ENCODE measurements around the gene CNGA3.

The CNGA3 gene

DNA sequence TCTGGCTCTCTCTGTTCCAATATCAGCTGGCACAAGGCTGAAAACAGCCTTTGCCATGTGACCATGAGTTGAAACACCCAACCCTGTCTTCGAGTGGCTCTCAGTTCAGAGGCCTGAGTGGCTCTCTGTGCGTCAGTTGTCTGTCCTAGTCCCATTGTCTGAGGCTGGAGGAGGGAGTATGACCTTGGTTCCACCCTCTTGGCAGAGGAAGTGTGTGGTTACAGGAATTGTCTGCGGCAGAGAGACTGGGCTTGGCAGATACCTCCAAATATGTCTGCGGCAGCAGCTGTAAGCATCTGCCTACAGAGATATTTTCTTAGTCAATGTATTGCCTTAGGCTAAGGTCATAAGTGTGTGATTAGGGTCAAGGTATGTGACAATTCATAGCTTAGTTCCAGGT, 32.6 kb downstream of the CNGA3 start:
- H3K4me3 Mint-ChIP-seq = no peak overlapping the region
- H3K27ac Mint-ChIP-seq = no peak overlapping the region
- H3K36me3 Mint-ChIP-seq (ENCODE audit: low read depth) = no peaks in the 10 kb centered on the region
- TF ChIP-seq, protein P1, sequence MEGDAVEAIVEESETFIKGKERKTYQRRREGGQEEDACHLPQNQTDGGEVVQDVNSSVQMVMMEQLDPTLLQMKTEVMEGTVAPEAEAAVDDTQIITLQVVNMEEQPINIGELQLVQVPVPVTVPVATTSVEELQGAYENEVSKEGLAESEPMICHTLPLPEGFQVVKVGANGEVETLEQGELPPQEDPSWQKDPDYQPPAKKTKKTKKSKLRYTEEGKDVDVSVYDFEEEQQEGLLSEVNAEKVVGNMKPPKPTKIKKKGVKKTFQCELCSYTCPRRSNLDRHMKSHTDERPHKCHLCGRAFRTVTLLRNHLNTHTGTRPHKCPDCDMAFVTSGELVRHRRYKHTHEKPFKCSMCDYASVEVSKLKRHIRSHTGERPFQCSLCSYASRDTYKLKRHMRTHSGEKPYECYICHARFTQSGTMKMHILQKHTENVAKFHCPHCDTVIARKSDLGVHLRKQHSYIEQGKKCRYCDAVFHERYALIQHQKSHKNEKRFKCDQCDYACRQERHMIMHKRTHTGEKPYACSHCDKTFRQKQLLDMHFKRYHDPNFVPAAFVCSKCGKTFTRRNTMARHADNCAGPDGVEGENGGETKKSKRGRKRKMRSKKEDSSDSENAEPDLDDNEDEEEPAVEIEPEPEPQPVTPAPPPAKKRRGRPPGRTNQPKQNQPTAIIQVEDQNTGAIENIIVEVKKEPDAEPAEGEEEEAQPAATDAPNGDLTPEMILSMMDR (IDR thresholded peaks at IDR 0.05) = no peak
- DNase-seq = no peak
- no peaks in the 10 kb centered on the region for H3K9me3 Mint-ChIP-seq
- peaks cover 43% of the 10 kb centered on the region for H3K4me1 Mint-ChIP-seq
- H3K27me3 Mint-ChIP-seq (ENCODE audit: low read depth, poor library complexity) = peaks cover 15% of the 10 kb centered on the region

DNA sequence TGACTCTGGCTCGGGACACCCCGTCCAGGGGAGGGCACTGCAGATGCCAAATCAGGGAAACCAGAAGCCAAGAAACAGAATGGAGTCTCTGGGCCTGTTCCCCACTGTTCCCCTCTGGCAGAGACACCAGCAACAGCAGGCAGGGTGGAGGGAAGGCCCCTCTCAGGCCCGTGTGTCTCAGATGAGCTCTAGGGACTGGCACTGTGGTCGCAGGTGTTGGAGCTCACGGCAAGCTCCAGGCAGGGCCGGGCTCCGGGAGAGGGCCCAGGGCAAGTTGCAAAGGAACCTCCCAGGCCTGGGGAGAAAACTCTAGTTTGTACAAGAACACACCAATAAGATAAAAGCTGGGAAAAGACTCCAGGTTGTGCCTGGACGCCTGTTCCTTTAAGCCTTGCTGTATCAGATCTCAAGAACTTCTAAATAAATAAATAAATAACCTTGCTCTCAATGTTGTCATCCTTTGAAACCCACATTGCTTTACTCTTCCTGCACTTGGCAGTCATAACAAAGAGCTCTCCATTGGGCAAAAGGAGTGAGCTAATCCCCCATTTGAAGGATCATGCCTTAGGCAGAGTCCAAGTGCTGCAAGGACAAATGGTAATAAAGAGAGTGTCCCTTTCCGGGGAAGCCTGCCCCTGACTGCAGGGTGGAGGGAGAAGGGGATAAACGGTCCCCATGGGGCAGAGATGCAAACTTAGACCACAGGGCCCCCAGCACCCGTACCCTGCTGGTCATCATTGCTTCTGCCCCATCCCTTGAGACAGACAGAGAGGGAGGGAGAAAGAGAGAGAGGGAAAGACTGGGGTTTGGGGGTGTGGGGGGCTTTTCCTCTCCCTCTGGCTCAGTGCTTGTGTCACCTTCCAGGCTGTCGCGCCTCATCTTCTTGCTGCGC, 33.3 kb downstream of the CNGA3 start:
- H3K27ac Mint-ChIP-seq = no peak overlapping the region
- DNase-seq = no peak
- H3K4me3 Mint-ChIP-seq = no peak overlapping the region
- TF ChIP-seq, protein P1 (IDR thresholded peaks at IDR 0.05) = no peak
- H3K27me3 Mint-ChIP-seq (ENCODE audit: low read depth, poor library complexity) = peaks cover 15% of the 10 kb centered on the region
- peaks cover 37% of the 10 kb centered on the region for H3K4me1 Mint-ChIP-seq
- no peaks in the 10 kb centered on the region for H3K36me3 Mint-ChIP-seq (ENCODE audit: low read depth)
- H3K9me3 Mint-ChIP-seq = no peaks in the 10 kb centered on the region

DNA sequence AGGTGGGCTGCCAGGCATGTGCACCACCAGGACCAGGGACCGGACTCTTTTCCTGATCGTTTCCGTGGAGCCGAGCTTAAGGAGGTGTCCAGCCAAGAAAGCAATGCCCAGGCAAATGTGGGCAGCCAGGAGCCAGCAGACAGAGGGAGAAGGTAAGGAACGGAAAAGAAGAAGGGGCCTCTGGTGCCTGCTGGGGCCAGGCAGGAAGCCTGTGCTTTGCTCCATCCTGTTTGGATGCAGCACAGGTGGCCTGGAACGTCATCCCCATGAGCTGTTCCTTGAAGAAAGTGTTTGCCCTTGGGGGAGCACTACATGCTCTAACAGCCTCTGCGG, 33.9 kb downstream of the CNGA3 start:
- TF ChIP-seq, protein P1 (IDR thresholded peaks at IDR 0.05) = no peak
- no peak overlapping the region for H3K4me3 Mint-ChIP-seq
- H3K27me3 Mint-ChIP-seq (ENCODE audit: low read depth, poor library complexity) = peaks cover 15% of the 10 kb centered on the region

DNA sequence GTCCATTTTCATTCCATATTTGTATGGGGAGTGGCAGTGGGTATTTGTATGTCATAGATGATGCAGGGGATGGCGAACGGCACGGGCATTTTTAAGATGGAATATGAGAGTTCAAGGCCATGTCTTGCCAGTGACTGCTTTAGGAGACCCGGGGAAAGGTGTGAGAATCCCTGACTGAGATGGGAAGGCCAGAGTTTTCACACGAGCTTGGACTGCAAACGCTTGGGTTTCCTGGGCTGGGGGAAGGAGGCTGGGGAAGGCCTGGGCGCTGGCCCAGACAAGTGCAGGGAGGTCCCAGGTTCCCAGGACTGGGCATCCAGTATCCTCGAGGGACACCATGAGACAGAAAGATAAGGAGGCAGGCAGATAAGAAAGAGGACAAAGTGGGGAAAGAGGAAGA, 35.2 kb downstream of the CNGA3 start:
- Mint-ChIP-seq H3K4me3 (no peak overlapping the region), H3K4me1 (peaks cover 23% of the 10 kb centered on the region), H3K27ac (no peak overlapping the region), H3K9me3 (no peaks in the 10 kb centered on the region), H3K27me3 (ENCODE audit: low read depth, poor library complexity) (peaks cover 9% of the 10 kb centered on the region), H3K36me3 (ENCODE audit: low read depth) (no peaks in the 10 kb centered on the region)
- TF ChIP-seq, protein P1 (IDR thresholded peaks at IDR 0.05) = no peak
- DNase-seq = no peak

More for the DNA sequence above, 33.9 kb downstream of the CNGA3 start:
- peaks cover 35% of the 10 kb centered on the region for H3K4me1 Mint-ChIP-seq
- H3K36me3 Mint-ChIP-seq (ENCODE audit: low read depth) = no peaks in the 10 kb centered on the region
- H3K9me3 Mint-ChIP-seq = no peaks in the 10 kb centered on the region
- no peak for DNase-seq
- H3K27ac Mint-ChIP-seq = no peak overlapping the region

DNA sequence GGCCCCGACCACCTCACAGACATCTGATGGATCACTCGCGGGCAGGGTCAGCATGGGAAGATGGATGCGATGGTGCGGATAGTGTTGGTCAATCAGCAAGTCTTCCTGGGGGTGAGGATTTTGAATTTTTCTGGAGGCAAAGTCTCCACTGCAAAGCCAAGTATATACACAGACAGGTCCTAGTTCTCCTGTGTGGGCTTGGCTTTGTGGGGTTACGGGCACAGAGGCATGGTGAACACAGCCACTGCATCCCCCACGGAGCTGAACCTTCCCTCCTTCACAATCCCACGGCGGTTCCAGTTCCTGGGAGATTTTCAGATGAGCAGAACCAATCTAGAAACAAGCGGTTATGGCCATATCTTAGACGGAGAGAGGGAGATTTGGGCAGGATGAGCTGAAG, 35.8 kb downstream of the CNGA3 start:
- DNase-seq = no peak
- Mint-ChIP-seq H3K36me3 (ENCODE audit: low read depth) (no peaks in the 10 kb centered on the region), H3K4me3 (no peak overlapping the region), H3K27ac (no peak overlapping the region), H3K4me1 (peaks cover 17% of the 10 kb centered on the region), H3K27me3 (ENCODE audit: low read depth, poor library complexity) (peaks cover 3% of the 10 kb centered on the region), H3K9me3 (no peaks in the 10 kb centered on the region)
- TF ChIP-seq, protein P1 (IDR thresholded peaks at IDR 0.05) = no peak

DNA sequence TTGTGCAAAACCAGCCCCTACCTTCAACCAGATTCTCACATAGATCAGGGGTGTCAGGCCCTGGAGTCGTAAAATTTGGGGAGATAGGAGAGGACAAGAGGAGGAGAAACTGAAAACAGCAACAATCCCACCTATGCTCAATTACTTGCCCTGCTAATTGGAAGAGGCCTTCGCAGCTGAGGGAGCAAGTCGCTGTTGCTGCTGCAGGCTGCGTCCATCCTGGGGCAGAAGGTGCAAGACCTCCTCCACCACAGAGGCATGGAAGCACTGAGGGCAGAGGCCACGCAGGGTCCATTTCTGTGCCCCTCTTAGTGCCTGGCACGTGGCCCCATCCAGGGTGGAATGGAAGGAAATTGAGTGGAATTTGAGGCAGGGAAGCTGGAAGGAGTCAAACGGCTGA, 36.5 kb downstream of the CNGA3 start:
- Mint-ChIP-seq H3K27ac (no peak overlapping the region), H3K9me3 (no peaks in the 10 kb centered on the region), H3K4me1 (peaks cover 10% of the 10 kb centered on the region), H3K4me3 (no peak overlapping the region), H3K27me3 (ENCODE audit: low read depth, poor library complexity) (peaks cover under 1% of the 10 kb centered on the region), H3K36me3 (ENCODE audit: low read depth) (no peaks in the 10 kb centered on the region)
- no peak for DNase-seq
- TF ChIP-seq, protein P1 (IDR thresholded peaks at IDR 0.05) = no peak
